Measurements from ENCODE around the gene ARHGDIB. TPM values are rescaled to one million over a fixed set of nuclear protein-coding genes. Genes with fewer than 3 reads are reported as not detected.

Gene ARHGDIB
- total and polyA plus RNA-seq, 2 of the 4 experiments (the other 2 are of a cell fraction), result 24.9 to 30.7 TPM

GRCh38 chr12:14923944-14924343 lies 37.5 kb downstream of the ARHGDIB start:
- BruUV-seq (replicated peaks), result no TSS peak
- Histone ChIP-seq H4K20me1 (ENCODE audit: insufficient read depth, low read length) (no peaks in the 10 kb centered on the region), H3K9me3 (ENCODE audit: control insufficient read depth, insufficient read depth, low read length) (no peaks in the 10 kb centered on the region), H2AK5ac (ENCODE audit: low read depth, low read length) (no peak overlapping the region), H3K56ac (ENCODE audit: extremely low read depth, insufficient read depth, low read length) (no peak overlapping the region), H3K4me2 (ENCODE audit: low read depth, low read length) (no peak overlapping the region), H2AFZ (replicated peaks; ENCODE audit: low read length, poor library complexity) (no peak overlapping the region), H3K9me1 (ENCODE audit: insufficient read depth, low read length) (no peaks in the 10 kb centered on the region), H3K14ac (replicated peaks; ENCODE audit: low read depth, low read length) (no peak overlapping the region), H3K18ac (ENCODE audit: low read depth, low read length) (no peak overlapping the region), H3K4me3 (ENCODE audit: insufficient read depth, low read depth, low read length) (no peak overlapping the region), H3K4ac (ENCODE audit: low read depth, low read length) (no peak overlapping the region), H4K91ac (ENCODE audit: insufficient read depth, low read depth, low read length) (no peak overlapping the region), H4K8ac (ENCODE audit: low read depth in 2 of 2, low read length in 2 of 2) (no peak overlapping the region), H3K27ac (ENCODE audit: insufficient read depth, low read length) (no peak overlapping the region), H4K5ac (ENCODE audit: low read depth, low read length) (no peak overlapping the region), H2BK15ac (ENCODE audit: low read depth, low read length) (no peak overlapping the region), H2AK9ac (replicated peaks; ENCODE audit: low read depth, low read length, poor library complexity) (no peak overlapping the region), H3K23ac (ENCODE audit: low read depth, low read length) (no peak overlapping the region), H3K79me1 (ENCODE audit: low read depth in 1 of 2, low read length in 2 of 2) (no peaks in the 10 kb centered on the region), H2BK20ac (ENCODE audit: low read depth, low read length) (no peak overlapping the region), H3K4me1 (ENCODE audit: control insufficient read depth, insufficient read depth, low read length) (peaks cover 2% of the 10 kb centered on the region), H3K9ac (ENCODE audit: low read depth, low read length) (no peak overlapping the region), H2BK5ac (ENCODE audit: low read depth, low read length, poor library complexity, severe bottlenecking) (no peak overlapping the region), H2BK120ac (ENCODE audit: low read depth, low read length) (no peak overlapping the region), H3K27me3 (ENCODE audit: control insufficient read depth, insufficient read depth, low read length) (no peaks in the 10 kb centered on the region; the same call in 1 of the 2 replicates), H3K36me3 (ENCODE audit: control insufficient read depth, insufficient read depth, low read length) (no peaks in the 10 kb centered on the region)
- POLR2A ChIA-PET (ENCODE audit: unreplicated experiment), result no interaction called here
- WGBS, 2 experiments (ENCODE audit: extremely low coverage in 2 of 2, insufficient read length in 1 of 2), result no CpG with 5 or more reads among the region's 2 CpGs
- TF ChIP-seq MXI1 (IDR thresholded peaks at IDR 0.05; ENCODE audit: borderline replicate concordance, low read depth, low read length) (no peak), RFX5 (IDR thresholded peaks at IDR 0.05; ENCODE audit: low read depth, low read length) (no peak), BHLHE40 (IDR thresholded peaks at IDR 0.05; ENCODE audit: low read depth, low read length) (no peak)
- in situ Hi-C loops (cut with MboI; ENCODE audit: low sequenced_read_pairs), result no loop called here
- ATAC-seq (ENCODE audit: low read depth), result no peak
- intact Hi-C loops (cut with micrococcal nuclease), result no loop called here
- dilution Hi-C loops (cut with HindIII; ENCODE audit: low sequenced_read_pairs, unreplicated experiment), result no loop called here
- DNase-seq, result no peak
- CTCF ChIA-PET, result no interaction called here
